ENCODE measurements around the gene MLF1. TPM values are rescaled to one million over a fixed set of nuclear protein-coding genes. Genes with fewer than 3 reads are reported as not detected.

Gene MLF1
- total RNA-seq, 1 experiment from 2014 or later: 55.5 TPM

DNA sequence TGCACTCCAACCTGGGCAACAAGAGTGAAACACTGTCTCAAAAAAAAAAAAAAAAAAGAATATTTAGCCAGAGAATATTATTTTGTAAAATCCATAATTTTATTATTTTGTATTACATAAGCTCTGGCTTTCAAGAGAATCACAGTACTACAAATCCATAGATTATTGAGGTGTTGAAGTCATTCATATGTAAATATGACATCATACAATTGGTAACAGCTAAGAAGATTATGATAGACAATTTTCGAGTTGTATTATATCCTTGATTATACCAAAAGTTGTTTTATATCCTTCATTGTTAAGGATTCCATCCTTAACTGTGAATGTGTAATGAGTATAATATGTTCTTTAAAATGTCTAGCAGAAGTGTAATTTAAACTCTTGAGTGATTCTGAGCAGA is 3.7 kb downstream of the MLF1 start:
- no peak overlapping the region for H2AFZ ChIP-seq
- H3K9me2 ChIP-seq (ENCODE audit: insufficient read depth): no peaks in the 10 kb centered on the region
- H3K79me2 ChIP-seq (ENCODE audit: low read depth): peaks cover 7% of the 10 kb centered on the region; the same call in 1 of the 2 replicates
- peaks cover 5% of the 10 kb centered on the region; the same call in 1 of the 2 replicates for H3F3A ChIP-seq (ENCODE audit: insufficient read depth, low read depth)
- H3K4me3 ChIP-seq: no peak overlapping the region
- no peaks in the 10 kb centered on the region for H3K36me3 ChIP-seq (ENCODE audit: low read depth)
- no peaks in the 10 kb centered on the region for H3K9me3 ChIP-seq (ENCODE audit: insufficient read depth, low read depth)
- TF ChIP-seq, protein P1, sequence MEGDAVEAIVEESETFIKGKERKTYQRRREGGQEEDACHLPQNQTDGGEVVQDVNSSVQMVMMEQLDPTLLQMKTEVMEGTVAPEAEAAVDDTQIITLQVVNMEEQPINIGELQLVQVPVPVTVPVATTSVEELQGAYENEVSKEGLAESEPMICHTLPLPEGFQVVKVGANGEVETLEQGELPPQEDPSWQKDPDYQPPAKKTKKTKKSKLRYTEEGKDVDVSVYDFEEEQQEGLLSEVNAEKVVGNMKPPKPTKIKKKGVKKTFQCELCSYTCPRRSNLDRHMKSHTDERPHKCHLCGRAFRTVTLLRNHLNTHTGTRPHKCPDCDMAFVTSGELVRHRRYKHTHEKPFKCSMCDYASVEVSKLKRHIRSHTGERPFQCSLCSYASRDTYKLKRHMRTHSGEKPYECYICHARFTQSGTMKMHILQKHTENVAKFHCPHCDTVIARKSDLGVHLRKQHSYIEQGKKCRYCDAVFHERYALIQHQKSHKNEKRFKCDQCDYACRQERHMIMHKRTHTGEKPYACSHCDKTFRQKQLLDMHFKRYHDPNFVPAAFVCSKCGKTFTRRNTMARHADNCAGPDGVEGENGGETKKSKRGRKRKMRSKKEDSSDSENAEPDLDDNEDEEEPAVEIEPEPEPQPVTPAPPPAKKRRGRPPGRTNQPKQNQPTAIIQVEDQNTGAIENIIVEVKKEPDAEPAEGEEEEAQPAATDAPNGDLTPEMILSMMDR (conservative IDR thresholded peaks at IDR 0.05): no peak
- TF ChIP-seq EZH2 (IDR thresholded peaks at IDR 0.05; ENCODE audit: low read depth): no peak
- BruUV-seq (replicated peaks): no TSS peak
- no peak for DNase-seq
- peaks cover 5% of the 10 kb centered on the region; the same call in 1 of the 2 replicates for H3K4me1 ChIP-seq (replicated peaks; ENCODE audit: insufficient read depth)
- no peak overlapping the region for H3K4me2 ChIP-seq
- no peak overlapping the region for H3K27ac ChIP-seq
- H3K27me3 ChIP-seq (ENCODE audit: insufficient read depth, low read depth): no peaks in the 10 kb centered on the region
- H4K20me1 ChIP-seq (ENCODE audit: insufficient read depth): peaks cover 9% of the 10 kb centered on the region; the same call in 1 of the 2 replicates
- intact Hi-C loops (cut with micrococcal nuclease; ENCODE audit: unreplicated experiment): loop anchor here (5.0 kb wide), 2 partner anchors 68 to 153 kb away; partner anchors contain the start of gene GFM1
- ChIA-PET CTCF (no interaction called here), POLR2A (ENCODE audit: unreplicated experiment) (no interaction called here)

DNA sequence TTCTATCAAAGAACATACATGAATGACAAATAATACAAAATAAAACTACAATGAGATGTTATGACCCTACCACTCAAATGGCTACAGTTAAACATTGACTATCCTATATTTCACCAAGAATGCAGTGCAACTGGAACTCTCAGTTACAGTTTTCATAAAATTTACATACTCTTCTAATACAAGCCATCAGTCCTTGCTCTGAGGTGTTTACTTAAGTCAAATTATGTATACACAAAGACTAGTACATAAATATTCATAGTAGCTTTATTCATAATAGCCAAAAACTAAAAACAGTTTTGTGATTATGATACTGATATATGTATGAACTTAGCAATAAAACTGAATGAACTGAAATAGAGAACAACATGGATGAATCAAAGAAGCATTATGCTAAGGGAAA is 19.2 kb downstream of the MLF1 start:
- intact Hi-C loops (cut with micrococcal nuclease; ENCODE audit: unreplicated experiment): no loop called here
- DNase-seq: no peak
- H2AFZ ChIP-seq: no peak overlapping the region
- no peaks in the 10 kb centered on the region for H3K4me1 ChIP-seq (replicated peaks; ENCODE audit: insufficient read depth)
- POLR2A ChIA-PET (ENCODE audit: unreplicated experiment): no interaction called here
- H3F3A ChIP-seq (ENCODE audit: insufficient read depth, low read depth): no peaks in the 10 kb centered on the region
- no peaks in the 10 kb centered on the region for H3K36me3 ChIP-seq (ENCODE audit: low read depth)
- H4K20me1 ChIP-seq (ENCODE audit: insufficient read depth): no peaks in the 10 kb centered on the region
- H3K9me2 ChIP-seq (ENCODE audit: insufficient read depth): no peaks in the 10 kb centered on the region
- no peak overlapping the region for H3K27ac ChIP-seq
- H3K79me2 ChIP-seq (ENCODE audit: low read depth): no peaks in the 10 kb centered on the region
- H3K9me3 ChIP-seq (ENCODE audit: insufficient read depth, low read depth): no peaks in the 10 kb centered on the region
- no peaks in the 10 kb centered on the region for H3K27me3 ChIP-seq (ENCODE audit: insufficient read depth, low read depth)
- TF ChIP-seq, protein P1 (conservative IDR thresholded peaks at IDR 0.05): no peak
- TF ChIP-seq EZH2 (IDR thresholded peaks at IDR 0.05; ENCODE audit: low read depth): no peak
- H3K4me2 ChIP-seq: no peak overlapping the region
- BruUV-seq (replicated peaks): no TSS peak
- H3K4me3 ChIP-seq: no peak overlapping the region
- CTCF ChIA-PET: no interaction called here

DNA sequence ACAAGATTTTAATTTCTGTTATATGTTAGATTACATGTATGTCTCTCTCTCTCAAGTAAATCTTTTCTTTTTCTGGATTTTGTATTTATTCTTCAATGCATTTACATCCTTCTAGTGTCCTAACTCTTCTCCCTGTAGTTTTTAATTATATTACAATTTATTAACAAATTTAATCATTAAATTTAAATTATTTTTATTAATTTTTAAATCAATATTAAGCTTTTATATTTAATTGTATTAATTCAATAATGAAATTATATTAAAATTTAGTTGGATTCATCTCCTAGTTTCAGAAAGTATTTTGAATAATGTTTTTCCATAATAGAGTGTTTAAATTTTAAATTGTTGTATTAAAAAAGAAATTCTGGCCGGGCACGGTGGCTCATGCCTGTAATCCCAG is 29.8 kb downstream of the MLF1 start:
- intact Hi-C loops (cut with micrococcal nuclease; ENCODE audit: unreplicated experiment): loop anchor here (5.0 kb wide), 1 partner anchor 637 kb away; no protein-coding TSS in a partner anchor
- BruUV-seq (replicated peaks): no TSS peak
- no peaks in the 10 kb centered on the region for H3K4me1 ChIP-seq (replicated peaks; ENCODE audit: insufficient read depth)
- no peaks in the 10 kb centered on the region for H3K79me2 ChIP-seq (ENCODE audit: low read depth)
- no peak overlapping the region for H3K4me2 ChIP-seq
- no peaks in the 10 kb centered on the region; the same call in none of the 2 replicates for H3F3A ChIP-seq (ENCODE audit: insufficient read depth, low read depth)
- H4K20me1 ChIP-seq (ENCODE audit: insufficient read depth): no peaks in the 10 kb centered on the region
- no peak overlapping the region for H3K4me3 ChIP-seq
- H3K27ac ChIP-seq: no peak overlapping the region
- ChIA-PET POLR2A (ENCODE audit: unreplicated experiment) (no interaction called here), CTCF (no interaction called here)
- no peaks in the 10 kb centered on the region for H3K9me3 ChIP-seq (ENCODE audit: insufficient read depth, low read depth)
- H3K27me3 ChIP-seq (ENCODE audit: insufficient read depth, low read depth): no peaks in the 10 kb centered on the region
- no peaks in the 10 kb centered on the region for H3K9me2 ChIP-seq (ENCODE audit: insufficient read depth)
- H2AFZ ChIP-seq: no peak overlapping the region
- no peak for DNase-seq
- peaks cover 9% of the 10 kb centered on the region for H3K36me3 ChIP-seq (ENCODE audit: low read depth)
- TF ChIP-seq EZH2 (IDR thresholded peaks at IDR 0.05; ENCODE audit: low read depth): no peak
- TF ChIP-seq, protein P1 (conservative IDR thresholded peaks at IDR 0.05): no peak
